Urinary bladder (tissue), 4 donors: ENCODE measurements around the gene AURKB. TPM values are rescaled to one million over a fixed set of nuclear protein-coding genes. Genes with fewer than 3 reads are reported as not detected.

Experiments used
- DNase-seq: peaks from one replicate; pipeline ENCODE4 v3.0.0-alpha.2; 2015; ENCODE audit errors: extremely low spot score
- H3K27ac ChIP-seq: one replicate; pipeline ENCODE4 v1.5.1; 2013; ENCODE audit warnings: low read depth, mild to moderate bottlenecking, moderate library complexity
- H3K36me3 ChIP-seq: one replicate; pipeline ENCODE4 v1.6.1; 2013; ENCODE audit warnings: mild to moderate bottlenecking, moderate library complexity; ENCODE audit not compliant: insufficient read depth
- H3K4me1 ChIP-seq: one replicate; pipeline ENCODE4 v1.6.1; 2013; ENCODE audit warnings: mild to moderate bottlenecking, moderate library complexity; ENCODE audit not compliant: insufficient read depth
- H3K4me3 ChIP-seq: one replicate; pipeline ENCODE4 v1.5.1; 2013; ENCODE audit warnings: low read depth, low read length
- WGBS: extraction: QIAGEN DNeasy Blood & Tissue Kit; methylation state at CpG from one replicate; pipeline ENCODE4 v1.1.7; 2013; 5-methylcytosine and 5-hydroxymethylcytosine counted together
- polyA plus RNA-seq: library from polyadenylated mRNA; stranded (reverse); fragments of 200-250 nt; gene quantifications from one replicate; pipeline ENCODE4 v1.2.3, GENCODE V29; 2013
- total RNA-seq: library from RNA; depleted of rRNA; stranded (reverse); fragments of >200 nt; gene quantifications from one replicate; pipeline ENCODE4 v1.2.3, GENCODE V29; 2014
- donor health status: healthy with polysubstance abuse.
- donor health status: healthy.

The AURKB gene
- total and polyA plus RNA-seq, 2 donors, result 0.66 to 9.3 TPM

- Histone ChIP-seq H3K4me1 (no peaks in the 10 kb centered on the region), H3K4me3 (no peak overlapping the region), H3K36me3 (peaks cover 19% of the 10 kb centered on the region), H3K27ac (no peak overlapping the region)
- DNase-seq, result no peak
- WGBS, result 88% methylated on average over 7 of the region's 7 CpGs
Observed at GRCh38 chr17:8237175-8237574, 26.8 kb upstream of the AURKB start.

- Histone ChIP-seq H3K4me1 (no peaks in the 10 kb centered on the region), H3K27ac (no peak overlapping the region), H3K36me3 (peaks cover 20% of the 10 kb centered on the region), H3K4me3 (no peak overlapping the region)
- WGBS, result 92% methylated on average over 7 of the region's 7 CpGs
- no peak for DNase-seq
Observed at GRCh38 chr17:8235676-8236075, 25.3 kb upstream of the AURKB start.

- H3K36me3 ChIP-seq, result peaks cover 20% of the 10 kb centered on the region
Observed at GRCh38 chr17:8234361-8235270, 24.2 kb upstream of the AURKB start.

GRCh38 chr17:8231701-8232100 is 21.3 kb upstream of the AURKB start:
- WGBS, result 97% methylated on average over 10 of the region's 10 CpGs
- Histone ChIP-seq H3K27ac (no peak overlapping the region), H3K36me3 (peaks cover 18% of the 10 kb centered on the region)

More at GRCh38 chr17:8234361-8235270, 24.2 kb upstream of the AURKB start:
- no peak overlapping the region for H3K27ac ChIP-seq
- no peaks in the 10 kb centered on the region for H3K4me1 ChIP-seq
- DNase-seq, result no peak
- no peak overlapping the region for H3K4me3 ChIP-seq
- WGBS, result 91% methylated on average over 21 of the region's 21 CpGs

GRCh38 chr17:8227238-8227581 is 16.8 kb upstream of the AURKB start:
- Histone ChIP-seq H3K4me3 (no peak overlapping the region), H3K27ac (no peak overlapping the region), H3K4me1 (no peaks in the 10 kb centered on the region), H3K36me3 (peaks cover 2% of the 10 kb centered on the region)
- no peak for DNase-seq
- 80% methylated on average over 4 of the region's 4 CpGs for WGBS

More at GRCh38 chr17:8231701-8232100, 21.3 kb upstream of the AURKB start:
- DNase-seq, result no peak
- Histone ChIP-seq H3K4me3 (no peak overlapping the region), H3K4me1 (no peaks in the 10 kb centered on the region)

GRCh38 chr17:8226536-8227237 is 16.3 kb upstream of the AURKB start:
- H3K27ac ChIP-seq, result no peak overlapping the region
- H3K4me3 ChIP-seq, result peak overlapping the region; percentile 12
- peaks cover 2% of the 10 kb centered on the region for H3K36me3 ChIP-seq
- no peaks in the 10 kb centered on the region for H3K4me1 ChIP-seq
- DNase-seq, result peak; percentile 81
- WGBS, result 8% methylated on average over 32 of the region's 32 CpGs

- Histone ChIP-seq H3K4me1 (no peaks in the 10 kb centered on the region), H3K27ac (no peak overlapping the region), H3K4me3 (no peak overlapping the region), H3K36me3 (no peaks in the 10 kb centered on the region)
- DNase-seq, result no peak
- WGBS, result 38% methylated on average over 20 of the region's 20 CpGs
Observed at GRCh38 chr17:8225813-8226535, 15.6 kb upstream of the AURKB start.

- no peaks in the 10 kb centered on the region for H3K36me3 ChIP-seq
- H3K4me3 ChIP-seq, result no peak overlapping the region
- WGBS, result 89% methylated on average over 26 of the region's 26 CpGs
- H3K4me1 ChIP-seq, result no peaks in the 10 kb centered on the region
- no peak for DNase-seq
- H3K27ac ChIP-seq, result no peak overlapping the region
Observed at GRCh38 chr17:8224891-8225812, 14.8 kb upstream of the AURKB start.

DNA sequence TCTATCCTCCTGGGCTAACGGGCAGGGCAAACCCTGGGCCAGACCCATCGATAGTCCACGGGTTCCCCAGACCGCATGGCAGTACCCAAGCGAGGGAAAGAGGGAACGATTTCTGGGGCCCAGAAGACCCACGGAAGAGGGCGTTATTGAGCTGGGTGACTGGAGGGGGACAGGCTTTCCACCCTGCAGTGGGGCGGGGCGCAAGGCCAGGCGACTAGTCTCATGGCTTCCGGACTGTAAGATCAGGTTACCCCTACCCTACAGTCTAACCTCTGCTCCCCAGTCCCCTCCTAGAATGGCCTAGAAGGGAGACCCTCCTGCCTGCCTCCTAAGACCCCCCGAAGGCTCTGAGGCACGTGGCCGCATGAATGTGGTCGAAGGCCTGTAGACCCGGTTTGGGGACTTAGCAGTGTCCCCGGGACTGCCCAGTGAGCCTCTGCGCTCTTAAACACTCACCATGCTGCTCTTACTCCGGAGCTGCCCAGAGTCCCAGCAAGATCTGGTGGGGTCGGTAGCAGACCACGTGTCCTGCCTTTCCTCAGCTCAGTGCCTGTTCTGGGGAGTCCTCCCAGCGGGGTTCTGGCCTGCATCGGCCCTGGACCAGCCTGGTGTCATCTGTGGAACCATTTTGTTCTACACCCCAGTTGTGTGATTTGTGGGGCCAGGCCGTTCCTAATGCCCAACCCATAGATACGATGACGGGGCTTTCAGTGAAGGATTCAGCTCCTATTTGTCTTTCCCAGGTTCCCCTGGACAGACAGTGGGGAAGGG is 13.2 kb upstream of the AURKB start:
- WGBS, result 3% methylated on average over 27 of the region's 27 CpGs
- no peaks in the 10 kb centered on the region for H3K4me1 ChIP-seq
- peak overlapping the region; percentile 51 for H3K4me3 ChIP-seq
- H3K36me3 ChIP-seq, result no peaks in the 10 kb centered on the region
- no peak for DNase-seq
- H3K27ac ChIP-seq, result peak overlapping the region; percentile 94

- H3K4me1 ChIP-seq, result no peaks in the 10 kb centered on the region
- H3K27ac ChIP-seq, result peak overlapping the region; percentile 94
- peak; percentile 87 for DNase-seq
- under 1% methylated on average over 49 of the region's 49 CpGs for WGBS
- H3K36me3 ChIP-seq, result no peaks in the 10 kb centered on the region
- peak overlapping the region; percentile 51 for H3K4me3 ChIP-seq
Observed at GRCh38 chr17:8222630-8223355, 12.4 kb upstream of the AURKB start.

- 0% methylated on average over 9 of the region's 9 CpGs for WGBS
- Histone ChIP-seq H3K4me1 (no peaks in the 10 kb centered on the region), H3K36me3 (no peaks in the 10 kb centered on the region), H3K4me3 (peak overlapping the region; percentile 51), H3K27ac (peak overlapping the region; percentile 94)
- no peak for DNase-seq
Observed at GRCh38 chr17:8222380-8222629, 11.9 kb upstream of the AURKB start.
